Naive thymus-derived CD4-positive, alpha-beta T cell (primary cell): Measurements from ENCODE around the gene FAM181B. TPM values are rescaled to one million over a fixed set of nuclear protein-coding genes. Genes with fewer than 3 reads are reported as not detected.
"Not testable (repeated sequence)": the region's sequence is repeated elsewhere in the genome, so short reads cannot be mapped to it uniquely, and the experiment has no call there.

Experiments
- ATAC-seq: fragments of 150-1000 bp; cut with Tn5 transposase; 2 replicates; pipeline ENCODE4 v1.10.0; 2021; ENCODE audit warnings: mild to moderate bottlenecking, moderate library complexity
- CTCF ChIA-PET: fragments of 350-600 bp; sonication (Branson Sonifier 250); formaldehyde crosslinking; loops from one replicate; lab custom pipeline; 2021; ENCODE audit warnings: antibody characterized with exemption; lab: Charles Lee
- POLR2A ChIA-PET: fragments of 350-600 bp; sonication (Branson Sonifier 250); formaldehyde crosslinking; loops from one replicate; lab custom pipeline; 2021; ENCODE audit warnings: antibody characterized with exemption, inconsistent platforms; lab: Charles Lee
- DNase-seq, 9 donors: peaks; one replicate each; pipeline versions ENCODE4 v3.0.0 to v3.0.0-alpha.2; 2020 to 2022; ENCODE audit warnings: mixed read lengths in 1 of 9
- H3K27ac ChIP-seq: one replicate; pipeline ENCODE4 v1.7.0; 2013; ENCODE audit warnings: mild to moderate bottlenecking, low read depth, low read length, moderate library complexity
- H3K27me3 ChIP-seq, 2 donors: one replicate each; pipeline ENCODE4 v1.7.0; 2013; ENCODE audit warnings: low read length in 2 of 2, mild to moderate bottlenecking in 2 of 2, moderate library complexity in 2 of 2; ENCODE audit not compliant: control insufficient read depth in 2 of 2, insufficient read depth in 2 of 2
- H3K36me3 ChIP-seq, 3 experiments: 1 replicate in 2 of 3; 2 replicates in 1 of 3; pipeline ENCODE4 v1.7.0; 2013; ENCODE audit warnings: low read length in 3 of 3, mild to moderate bottlenecking in 3 of 3, moderate library complexity in 1 of 3; ENCODE audit not compliant: insufficient read depth in 3 of 3, control insufficient read depth in 2 of 3
- H3K4me1 ChIP-seq, 2 donors: one replicate each; pipeline ENCODE4 v1.7.0; 2013; ENCODE audit warnings: low read length in 2 of 2, mild to moderate bottlenecking in 2 of 2, moderate library complexity in 1 of 2; ENCODE audit not compliant: control insufficient read depth in 2 of 2, insufficient read depth in 2 of 2
- H3K4me3 ChIP-seq: 2 replicates; pipeline ENCODE4 v1.7.0; 2013; ENCODE audit warnings: mild to moderate bottlenecking, low read length
- H3K9me3 ChIP-seq, 3 experiments: 1 replicate in 2 of 3; 2 replicates in 1 of 3; pipeline ENCODE4 v1.7.0; 2013; ENCODE audit warnings: low read length in 3 of 3; ENCODE audit not compliant: control insufficient read depth in 2 of 3
- H3K27ac Mint-ChIP-seq, 9 donors: one replicate each; pipeline ENCODE4 v1.8.0; 2020 to 2022; ENCODE audit warnings: mixed read lengths in 9 of 9, mild to moderate bottlenecking in 8 of 9, moderate library complexity in 5 of 9, inconsistent platforms in 2 of 9
- H3K27me3 Mint-ChIP-seq, 5 donors: one replicate each; pipeline ENCODE4 v1.8.0; 2021 to 2022; ENCODE audit warnings: mixed read lengths in 5 of 5, mild to moderate bottlenecking in 1 of 5
- H3K36me3 Mint-ChIP-seq, 5 donors: one replicate each; pipeline ENCODE4 v1.8.0; 2020 to 2022; ENCODE audit warnings: mixed read lengths in 5 of 5, mild to moderate bottlenecking in 3 of 5, inconsistent platforms in 1 of 5
- H3K4me1 Mint-ChIP-seq, 7 donors: one replicate each; pipeline ENCODE4 v1.8.0; 2020 to 2022; ENCODE audit warnings: mixed read lengths in 7 of 7, mild to moderate bottlenecking in 3 of 7, inconsistent platforms in 1 of 7
- H3K4me3 Mint-ChIP-seq, 10 donors: one replicate each; pipeline ENCODE4 v1.8.0; 2020 to 2022; ENCODE audit warnings: mild to moderate bottlenecking in 10 of 10, mixed read lengths in 10 of 10, moderate library complexity in 6 of 10, inconsistent platforms in 2 of 10
- H3K9me3 Mint-ChIP-seq, 11 donors: one replicate each; pipeline ENCODE4 v1.8.0; 2020 to 2022; ENCODE audit warnings: mixed read lengths in 11 of 11, mild to moderate bottlenecking in 4 of 11, inconsistent platforms in 1 of 11, moderate library complexity in 1 of 11
- intact Hi-C, 2 donors: fragments of 100-400 bp; cut with micrococcal nuclease; formaldehyde crosslinking; loops; one replicate each; pipeline ENCODE4 v1.15.1; 2023
- polyA plus RNA-seq, 2 donors: library from polyadenylated mRNA; unstranded; fragments of 300-500 nt; fragmentation: Illumina TruSeq; gene quantifications; one replicate each; pipeline ENCODE4 v1.2.3, GENCODE V29; 2021
- total RNA-seq, 6 experiments: library from RNA in 5 of 6; stranded (reverse) in 5 of 6; gene quantifications; 1 replicate in 5 of 6; 2 replicates in 1 of 6; pipeline ENCODE4 v1.2.3 and lab custom pipeline; 2021 to 2026

The FAM181B gene
- total and polyA plus RNA-seq, 7 experiments from 2014 or later: 0.10 to 0.97 (median 0.19) TPM; not detected in 2

GRCh38 chr11:82703226-82703625 is 30.4 kb downstream of the FAM181B start:
- H3K4me3 Mint-ChIP-seq: no peak overlapping the region
- H3K4me1 ChIP-seq: no peaks in the 10 kb centered on the region
- DNase-seq (no peak), ATAC-seq (no peak)
- ChIA-PET POLR2A (no interaction called here), CTCF (no interaction called here)
- H3K27ac Mint-ChIP-seq: no peak overlapping the region
- no peaks in the 10 kb centered on the region for H3K4me1 Mint-ChIP-seq
- H3K4me3 ChIP-seq: no peak overlapping the region
- H3K27me3 Mint-ChIP-seq: peaks cover 9 to 25% (median 11%) of the 10 kb centered on the region in 5 donors
- H3K27ac ChIP-seq: no peak overlapping the region
- H3K36me3 ChIP-seq: no peaks in the 10 kb centered on the region
- H3K9me3 ChIP-seq: no peaks in the 10 kb centered on the region
- no peaks in the 10 kb centered on the region for H3K36me3 Mint-ChIP-seq
- intact Hi-C loops: loop anchor here (2.0 to 5.0 kb wide), 3 partner anchors 1046 to 1061 kb away; no protein-coding TSS in a partner anchor
- no peaks in the 10 kb centered on the region for H3K27me3 ChIP-seq
- no peaks in the 10 kb centered on the region for H3K9me3 Mint-ChIP-seq

DNA sequence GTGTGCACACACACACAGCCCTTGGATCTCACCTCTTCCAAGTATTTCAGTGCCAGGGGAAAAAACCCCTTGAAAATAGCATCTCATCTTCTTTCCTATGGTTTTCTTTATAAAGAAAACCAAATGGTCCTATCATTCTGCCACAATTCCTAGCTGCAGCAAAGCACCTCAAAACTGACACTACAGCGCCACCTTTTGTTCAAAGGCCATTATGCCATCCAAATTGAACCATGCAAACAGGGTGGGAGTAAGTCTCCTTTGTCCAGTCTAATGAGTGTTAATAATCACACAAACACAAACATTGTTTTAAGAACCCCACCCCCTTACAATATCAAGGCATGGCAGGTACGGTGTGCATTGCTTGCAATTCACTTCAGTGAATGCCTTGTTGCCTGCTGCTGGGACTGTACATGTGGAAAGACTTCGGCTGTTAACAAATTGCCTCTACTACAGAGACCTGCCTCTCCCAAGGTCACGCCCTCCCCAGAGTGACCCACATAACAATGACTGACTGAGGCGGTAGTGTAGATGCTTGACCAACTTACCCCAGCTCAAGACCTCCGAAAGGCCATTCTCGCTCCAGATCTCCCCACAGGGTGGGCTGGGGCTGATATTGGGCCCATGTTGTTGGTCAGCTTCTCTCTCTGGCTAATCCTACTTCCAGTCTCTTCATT is 31.7 kb downstream of the FAM181B start:
- H3K4me3 Mint-ChIP-seq: no peak overlapping the region
- intact Hi-C loops: loop anchor here (2.0 to 5.0 kb wide), 3 partner anchors 1045 to 1060 kb away; no protein-coding TSS in a partner anchor

GRCh38 chr11:82698576-82699352 is 34.9 kb downstream of the FAM181B start:
- no peaks in the 10 kb centered on the region for H3K9me3 Mint-ChIP-seq
- H3K27ac ChIP-seq: no peak overlapping the region
- ChIA-PET POLR2A (no interaction called here), CTCF (no interaction called here)
- H3K4me1 Mint-ChIP-seq: peaks cover 0 to 5% (median 0%) of the 10 kb centered on the region in 7 donors
- H3K9me3 ChIP-seq: no peaks in the 10 kb centered on the region
- H3K27me3 ChIP-seq: no peaks in the 10 kb centered on the region
- no peak overlapping the region for H3K4me3 Mint-ChIP-seq
- no peak overlapping the region for H3K4me3 ChIP-seq
- no peak overlapping the region for H3K27ac Mint-ChIP-seq
- H3K36me3 Mint-ChIP-seq: no peaks in the 10 kb centered on the region
- intact Hi-C loops: no loop called here
- H3K27me3 Mint-ChIP-seq: peaks cover 0 to 11% (median 5%) of the 10 kb centered on the region in 5 donors
- no peak for DNase-seq
- no peaks in the 10 kb centered on the region for H3K4me1 ChIP-seq
- H3K36me3 ChIP-seq: no peaks in the 10 kb centered on the region
- ATAC-seq: no peak

More for the DNA sequence above, 31.7 kb downstream of the FAM181B start:
- ATAC-seq: no peak
- no peaks in the 10 kb centered on the region for H3K36me3 ChIP-seq
- POLR2A ChIA-PET: no interaction called here
- H3K4me1 Mint-ChIP-seq: no peaks in the 10 kb centered on the region
- no peaks in the 10 kb centered on the region for H3K9me3 ChIP-seq
- no peaks in the 10 kb centered on the region for H3K36me3 Mint-ChIP-seq
- CTCF ChIA-PET: interaction anchor here (0.6 to 1.8 kb wide), 4 partner anchors 12 to 1057 kb away, joined by 3 to 6 read pairs (median 4); no protein-coding TSS in a partner anchor
- H3K27ac Mint-ChIP-seq: peak overlapping the region in 1 of 9 donors; percentile 4
- H3K27me3 ChIP-seq: no peaks in the 10 kb centered on the region
- H3K27ac ChIP-seq: no peak overlapping the region
- H3K9me3 Mint-ChIP-seq: no peaks in the 10 kb centered on the region
- H3K4me1 ChIP-seq: no peaks in the 10 kb centered on the region
- peaks cover 5 to 18% (median 11%) of the 10 kb centered on the region in 5 donors for H3K27me3 Mint-ChIP-seq
- H3K4me3 ChIP-seq: no peak overlapping the region
- DNase-seq: peak in 3 of 9 donors; percentile 4 to 8 (median 5)

- Mint-ChIP-seq H3K36me3 (no peaks in the 10 kb centered on the region), H3K9me3 (no peaks in the 10 kb centered on the region), H3K27me3 (peaks cover 0 to 14% (median 0%) of the 10 kb centered on the region in 5 donors), H3K27ac (no peak overlapping the region), H3K4me3 (no peak overlapping the region), H3K4me1 (peaks cover 0 to 5% (median 0%) of the 10 kb centered on the region in 7 donors)
- no peaks in the 10 kb centered on the region for H3K4me1 ChIP-seq
- intact Hi-C loops: no loop called here
- no peak for ATAC-seq
- no peaks in the 10 kb centered on the region for H3K9me3 ChIP-seq
- H3K27me3 ChIP-seq: no peaks in the 10 kb centered on the region
- H3K27ac ChIP-seq: no peak overlapping the region
- DNase-seq: no peak
- CTCF ChIA-PET: no interaction called here
- POLR2A ChIA-PET: no interaction called here
- no peak overlapping the region for H3K4me3 ChIP-seq
- H3K36me3 ChIP-seq: no peaks in the 10 kb centered on the region
Measured at GRCh38 chr11:82692981-82693380, 40.7 kb downstream of the FAM181B start.

DNA sequence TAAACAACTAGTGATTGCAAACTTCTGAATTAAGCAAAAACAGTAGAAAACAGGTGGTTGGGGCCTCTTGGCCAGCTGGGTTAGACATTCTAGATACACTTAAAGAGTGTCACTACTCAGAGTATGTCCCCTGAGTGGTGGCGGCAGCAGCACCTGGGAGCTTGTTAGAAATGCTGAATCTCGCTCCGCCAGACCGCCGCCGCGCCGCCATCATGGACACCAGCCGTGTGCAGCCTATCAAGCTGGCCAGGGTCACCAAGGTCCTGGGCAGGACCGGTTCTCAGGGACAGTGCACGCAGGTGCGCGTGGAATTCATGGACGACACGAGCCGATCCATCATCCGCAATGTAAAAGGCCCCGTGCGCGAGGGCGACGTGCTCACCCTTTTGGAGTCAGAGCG is 44.3 kb downstream of the FAM181B start:
- H3K4me3 ChIP-seq, H3K9me3 ChIP-seq, H3K4me3 Mint-ChIP-seq, DNase-seq, H3K27ac Mint-ChIP-seq, H3K27me3 ChIP-seq, H3K9me3 Mint-ChIP-seq, H3K36me3 ChIP-seq, H3K27ac ChIP-seq, ATAC-seq, H3K36me3 Mint-ChIP-seq, POLR2A ChIA-PET, H3K4me1 ChIP-seq, CTCF ChIA-PET, H3K4me1 Mint-ChIP-seq: not testable (repeated sequence)
- intact Hi-C loops: loop anchor here in 1 of 2 donors (10.0 kb wide), 1 partner anchor 1875 kb away; no protein-coding TSS in a partner anchor
- H3K27me3 Mint-ChIP-seq: peaks cover 3 to 12% (median 8%) of the 10 kb centered on the region in 5 donors

- POLR2A ChIA-PET: no interaction called here
- intact Hi-C loops: loop anchor here in 1 of 2 donors (10.0 kb wide), 1 partner anchor 1879 kb away; no protein-coding TSS in a partner anchor
- Histone ChIP-seq H3K27ac (no peak overlapping the region), H3K27me3 (no peaks in the 10 kb centered on the region), H3K9me3 (no peaks in the 10 kb centered on the region), H3K36me3 (no peaks in the 10 kb centered on the region), H3K4me3 (no peak overlapping the region), H3K4me1 (no peaks in the 10 kb centered on the region)
- Mint-ChIP-seq H3K4me3 (no peak overlapping the region), H3K4me1 (peaks cover 0 to 5% (median 0%) of the 10 kb centered on the region in 7 donors), H3K36me3 (no peaks in the 10 kb centered on the region), H3K9me3 (peaks cover 0 to 13% (median 3%) of the 10 kb centered on the region in 11 donors), H3K27me3 (peaks cover 13 to 20% (median 18%) of the 10 kb centered on the region in 5 donors), H3K27ac (no peak overlapping the region)
- DNase-seq (no peak), ATAC-seq (no peak)
- CTCF ChIA-PET: interaction anchor here (0.8 kb wide), 1 partner anchor 9 kb away, joined by 3 read pairs; no protein-coding TSS in a partner anchor
Measured at GRCh38 chr11:82686211-82686610, 47.5 kb downstream of the FAM181B start.
